ENCODE results near the gene GRAMD4.

GRAMD4 gene, protein sequence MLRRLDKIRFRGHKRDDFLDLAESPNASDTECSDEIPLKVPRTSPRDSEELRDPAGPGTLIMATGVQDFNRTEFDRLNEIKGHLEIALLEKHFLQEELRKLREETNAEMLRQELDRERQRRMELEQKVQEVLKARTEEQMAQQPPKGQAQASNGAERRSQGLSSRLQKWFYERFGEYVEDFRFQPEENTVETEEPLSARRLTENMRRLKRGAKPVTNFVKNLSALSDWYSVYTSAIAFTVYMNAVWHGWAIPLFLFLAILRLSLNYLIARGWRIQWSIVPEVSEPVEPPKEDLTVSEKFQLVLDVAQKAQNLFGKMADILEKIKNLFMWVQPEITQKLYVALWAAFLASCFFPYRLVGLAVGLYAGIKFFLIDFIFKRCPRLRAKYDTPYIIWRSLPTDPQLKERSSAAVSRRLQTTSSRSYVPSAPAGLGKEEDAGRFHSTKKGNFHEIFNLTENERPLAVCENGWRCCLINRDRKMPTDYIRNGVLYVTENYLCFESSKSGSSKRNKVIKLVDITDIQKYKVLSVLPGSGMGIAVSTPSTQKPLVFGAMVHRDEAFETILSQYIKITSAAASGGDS

DNA sequence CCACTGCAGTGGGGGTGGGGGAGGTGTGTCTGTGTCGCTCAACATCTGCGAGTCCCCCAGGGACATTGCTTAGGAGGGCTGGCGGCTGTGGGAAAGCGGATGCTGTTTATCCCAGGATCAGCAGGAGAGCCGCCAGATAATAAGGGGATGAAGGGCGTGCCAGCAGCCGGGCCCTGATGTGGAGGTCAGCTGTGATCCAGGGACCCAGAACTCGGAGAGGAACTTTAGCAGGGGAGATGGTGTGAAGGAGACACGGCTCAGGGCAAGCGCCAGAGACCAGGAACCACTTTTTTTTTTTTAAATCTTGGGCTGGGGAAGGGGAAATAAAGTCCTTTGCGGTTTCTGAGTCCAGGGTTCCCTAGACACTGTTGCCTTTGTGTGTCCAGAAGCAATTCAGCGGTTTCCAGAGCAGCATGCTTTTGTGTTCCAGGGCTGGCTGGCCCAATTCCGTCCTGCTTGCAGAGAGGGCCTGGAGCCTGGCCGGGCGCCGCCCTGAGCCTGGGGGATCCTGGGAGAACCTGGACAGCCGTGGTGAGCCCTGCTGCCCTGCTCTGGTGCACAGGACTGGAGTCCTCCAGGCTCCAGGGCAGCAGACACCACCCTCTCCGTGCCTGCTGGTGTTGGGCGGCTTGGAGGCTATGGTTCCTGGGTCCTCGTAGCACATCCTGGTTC lies at the start of gene GRAMD4:
TSS of gene GRAMD4 (plus strand) at position 557 of the 672 bp plus-strand sequence. CDS start 6,414 bp downstream, outside the sequence.
- no peak for DNase-seq (ENCODE audit: low read depth)

DNA sequence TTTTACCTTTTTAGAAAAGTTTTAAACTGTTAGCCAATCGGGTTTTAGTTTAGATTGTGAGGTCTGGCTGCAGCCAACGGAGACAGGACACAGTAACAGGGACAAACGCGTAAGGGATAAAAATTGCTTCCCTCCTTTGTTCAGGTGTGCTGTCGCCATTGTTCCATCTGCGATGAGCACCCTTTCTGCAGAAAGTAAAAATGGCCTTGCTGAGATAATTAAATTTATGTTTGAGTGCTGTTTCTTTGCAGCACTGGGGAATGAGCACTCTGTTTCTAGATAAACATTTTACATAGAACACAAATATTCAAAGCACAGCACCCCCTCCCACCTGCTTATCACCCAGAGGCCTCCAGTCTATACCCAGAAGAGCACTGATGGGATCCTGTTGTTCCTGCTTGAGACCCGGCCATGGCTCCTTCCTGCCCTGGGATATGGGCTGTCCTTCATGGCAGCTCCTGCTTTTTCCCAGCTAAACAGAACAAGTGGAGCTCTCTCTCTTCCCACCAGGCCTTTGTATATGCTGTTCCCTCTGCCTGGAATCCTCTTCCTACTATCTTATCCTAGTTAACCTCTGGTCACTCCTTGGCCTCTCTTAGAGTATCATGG lies 48.4 kb upstream of the GRAMD4 start:
- DNase-seq (ENCODE audit: low read depth): no peak

DNA sequence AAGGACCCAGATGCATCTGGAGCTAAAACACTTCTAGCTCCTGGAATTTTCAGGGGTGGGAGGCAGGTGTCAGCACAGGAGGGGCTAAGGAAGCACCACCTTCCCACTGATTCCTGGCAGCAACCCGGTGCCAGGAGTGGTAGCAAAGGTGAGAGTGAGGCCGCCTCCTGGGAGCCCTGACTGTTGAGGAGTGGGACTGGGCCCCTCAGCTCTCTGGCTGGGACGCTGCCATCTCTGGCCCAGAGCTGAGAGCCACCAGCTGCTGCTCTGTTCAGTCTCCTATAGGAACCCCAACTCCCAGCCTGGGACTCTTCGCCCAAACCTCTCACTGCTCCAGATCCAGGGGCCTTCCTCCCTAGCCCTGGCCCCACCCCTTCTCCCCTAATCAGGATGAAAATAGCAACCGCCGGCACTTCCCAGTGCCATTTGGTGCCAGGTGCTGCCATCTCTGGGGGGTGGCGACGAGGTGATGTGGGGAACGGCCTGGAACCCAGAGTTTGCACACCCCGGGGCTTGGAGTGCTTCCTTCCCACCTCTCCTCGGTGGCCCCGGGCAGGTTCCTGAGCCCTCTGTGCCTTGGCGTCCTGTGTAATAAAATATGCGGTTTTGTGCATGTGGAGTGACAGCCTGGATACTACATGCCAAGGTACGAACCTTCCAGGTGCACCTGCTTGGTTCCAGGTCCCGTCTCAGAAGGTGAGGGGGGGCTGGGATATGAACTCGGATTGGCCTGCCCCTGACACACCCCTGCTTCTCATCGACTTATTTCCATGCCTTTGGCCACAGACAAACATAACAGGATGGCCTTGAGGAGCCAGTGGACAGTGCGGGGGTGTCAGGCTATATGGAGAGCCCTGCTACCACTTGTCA lies 47.0 kb upstream of the GRAMD4 start:
- DNase-seq (ENCODE audit: low read depth): no peak

DNA sequence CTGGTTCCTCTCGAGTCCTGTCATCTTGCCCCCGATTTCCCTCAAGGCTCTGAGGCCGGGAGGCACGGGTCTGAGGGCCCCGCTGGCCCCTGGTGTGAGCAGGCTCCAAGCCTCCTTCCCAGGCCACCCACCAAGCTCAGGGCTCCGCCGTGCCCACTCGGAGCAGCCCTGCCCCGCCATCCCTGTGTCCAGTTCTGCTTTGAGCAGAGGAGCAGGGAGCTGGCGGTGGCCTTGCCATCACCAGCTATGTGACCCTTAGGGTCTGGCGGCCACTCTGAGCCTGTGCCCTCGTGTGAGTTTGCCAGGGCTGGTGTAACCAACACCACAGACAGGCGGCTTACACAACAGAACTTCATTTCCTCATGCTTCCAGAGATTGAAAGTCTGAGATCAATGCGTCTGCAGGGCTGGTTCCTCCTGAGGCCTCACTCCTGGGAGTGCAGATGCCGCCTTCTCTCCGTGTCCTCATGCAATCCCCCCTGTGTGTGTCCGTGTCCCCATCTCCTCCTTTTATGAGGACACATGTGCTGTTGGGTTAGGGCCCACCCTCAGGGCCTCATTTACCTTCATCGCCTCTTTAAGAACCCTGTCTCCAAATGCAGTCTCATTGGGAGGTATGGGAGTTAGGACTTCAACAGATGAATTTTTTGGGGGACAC lies 46.3 kb upstream of the GRAMD4 start:
- DNase-seq (ENCODE audit: low read depth): no peak

DNA sequence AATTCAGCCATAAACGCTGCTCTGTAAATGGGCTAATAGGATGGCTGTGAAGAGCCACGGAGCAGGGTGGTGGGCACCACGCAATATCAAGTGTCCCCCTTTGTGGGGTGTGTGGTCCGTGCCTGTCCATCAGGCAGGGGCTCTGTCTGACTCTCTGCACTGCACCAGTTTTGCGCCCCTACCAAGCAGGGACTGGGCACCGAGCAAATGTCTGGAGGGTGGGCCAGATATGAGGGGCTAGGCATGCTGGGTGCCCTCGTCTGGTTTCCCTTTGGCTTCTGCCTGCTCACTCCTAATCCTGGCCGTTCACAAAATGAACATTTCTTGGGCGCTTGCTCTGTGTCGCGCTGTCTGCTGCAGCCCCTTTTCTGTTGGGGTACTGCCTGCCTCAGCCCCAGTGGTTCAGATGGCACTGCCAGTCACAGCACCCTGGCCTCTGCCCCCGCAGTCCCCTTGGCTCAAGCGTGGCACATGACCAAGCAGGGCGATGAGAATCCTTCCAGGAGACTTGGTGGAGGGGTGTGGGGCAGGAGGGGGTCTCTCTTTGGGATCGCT lies 45.7 kb upstream of the GRAMD4 start:
- DNase-seq (ENCODE audit: low read depth): no peak

DNA sequence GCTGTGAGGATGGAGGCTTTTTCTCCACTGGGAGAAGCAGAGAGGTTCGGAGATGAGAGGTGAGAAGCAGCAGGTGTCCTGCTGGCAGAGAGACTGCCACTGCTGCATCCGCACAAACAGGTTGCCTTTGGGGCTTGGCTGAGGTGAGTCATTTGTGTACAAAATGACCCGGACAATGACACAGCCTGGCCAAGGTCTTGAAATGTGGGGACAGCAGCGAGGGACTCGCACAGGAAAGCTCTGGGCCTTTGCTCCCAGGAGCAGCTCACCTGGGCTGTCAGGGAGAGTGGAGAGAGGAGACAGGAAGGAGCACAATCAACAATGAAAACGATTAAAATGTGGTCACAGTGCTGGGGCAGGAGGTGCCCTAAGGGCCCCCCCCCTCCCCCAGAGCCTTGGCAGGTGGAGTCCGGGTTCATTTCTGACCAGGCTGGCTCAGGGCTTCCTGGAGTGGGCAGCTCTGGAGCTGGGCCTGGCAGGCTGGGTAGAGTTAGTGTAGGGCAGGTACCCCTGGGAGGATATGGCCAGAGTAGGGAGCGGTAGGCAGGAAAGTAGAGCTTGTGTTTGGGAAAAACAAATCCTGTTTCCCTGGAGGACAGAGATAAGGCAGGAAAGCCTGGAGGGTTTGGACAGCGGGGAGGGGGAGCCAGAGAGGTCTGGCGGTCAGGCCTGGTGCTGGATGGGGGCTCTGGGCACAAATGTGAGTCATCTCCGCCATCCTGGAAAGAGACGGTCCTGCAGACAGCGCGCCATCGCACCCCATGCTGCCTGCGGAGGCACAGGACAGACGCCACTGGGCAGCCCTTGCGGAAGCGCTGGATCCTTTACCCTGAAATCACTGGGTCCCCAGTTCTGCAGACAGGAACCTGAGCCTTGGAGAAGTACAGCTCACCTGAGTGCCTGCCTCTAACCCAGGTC lies 44.9 kb upstream of the GRAMD4 start:
- DNase-seq (ENCODE audit: low read depth): no peak

DNA sequence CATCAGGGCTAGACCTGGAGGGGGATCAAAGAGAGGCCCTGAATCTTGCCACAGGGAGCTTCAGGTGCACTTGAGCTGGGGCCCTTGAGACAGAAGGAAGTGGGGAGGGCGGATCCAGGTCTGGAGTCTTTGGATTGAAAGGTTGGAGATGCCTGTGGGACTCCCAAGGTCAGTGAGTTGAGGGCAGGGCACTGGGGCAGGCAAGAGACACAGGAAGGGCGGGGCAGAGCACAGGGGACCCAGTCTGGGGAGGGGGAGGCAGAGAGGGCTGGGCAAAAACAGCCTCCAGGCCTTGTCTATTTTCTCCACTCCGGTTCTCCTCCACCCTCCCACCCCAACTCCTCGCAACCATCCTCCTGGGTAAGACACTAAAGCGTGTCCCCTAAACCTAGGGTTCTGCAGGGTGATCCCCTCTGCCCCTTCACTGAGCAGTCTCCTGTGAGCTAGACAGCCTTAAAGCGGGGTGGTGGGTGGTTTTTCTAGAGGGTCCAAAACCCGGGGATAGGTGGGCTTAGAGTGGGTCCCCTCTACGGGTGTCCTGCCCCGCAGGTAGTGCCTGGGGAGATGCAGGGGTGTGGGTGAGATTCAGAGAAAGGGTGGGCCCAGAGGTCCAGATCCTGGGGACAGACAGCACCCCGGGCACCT lies 44.2 kb upstream of the GRAMD4 start:
- DNase-seq (ENCODE audit: low read depth): no peak

DNA sequence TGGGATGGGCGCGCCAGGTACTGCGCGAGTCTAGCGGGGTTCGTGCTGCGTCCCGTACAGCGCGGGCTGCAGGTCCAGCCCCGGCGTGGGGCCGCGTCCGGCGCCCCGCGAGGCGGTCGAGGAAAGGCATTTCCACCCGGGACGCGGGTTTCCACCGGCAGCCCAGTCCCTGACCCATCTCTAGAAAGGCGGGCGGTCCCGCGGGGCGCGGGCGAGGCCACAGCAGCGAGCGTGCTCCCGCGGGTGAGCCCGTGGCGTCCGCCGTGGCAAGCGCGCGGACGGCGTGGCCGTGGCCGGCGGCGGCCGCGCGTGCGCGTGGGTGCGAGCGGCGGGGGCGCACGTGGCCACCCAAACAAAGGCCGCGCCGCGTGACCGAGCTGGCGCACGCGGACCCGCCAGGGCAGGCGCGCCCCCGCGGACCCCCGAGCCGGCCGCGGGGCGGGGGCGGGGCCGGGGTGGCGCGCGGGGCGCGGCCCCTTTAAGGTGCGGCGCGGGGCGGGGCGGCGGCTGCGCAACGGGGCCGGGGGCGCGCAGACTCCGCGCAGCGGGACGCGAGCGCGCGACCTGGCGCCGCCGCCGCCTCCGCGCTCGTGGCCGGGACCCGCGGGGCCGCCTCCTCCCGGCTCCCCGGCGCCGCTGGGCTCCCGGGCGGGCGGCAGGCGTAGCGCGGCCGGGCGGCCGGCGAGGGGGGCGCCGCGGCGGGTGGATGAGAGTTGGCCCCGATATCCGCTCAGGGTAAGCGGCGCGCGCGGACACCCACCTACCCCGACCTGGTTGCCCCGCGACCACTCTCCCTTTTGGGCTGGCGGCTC lies 43.4 kb upstream of the GRAMD4 start:
- DNase-seq (ENCODE audit: low read depth): peak; percentile 23

DNA sequence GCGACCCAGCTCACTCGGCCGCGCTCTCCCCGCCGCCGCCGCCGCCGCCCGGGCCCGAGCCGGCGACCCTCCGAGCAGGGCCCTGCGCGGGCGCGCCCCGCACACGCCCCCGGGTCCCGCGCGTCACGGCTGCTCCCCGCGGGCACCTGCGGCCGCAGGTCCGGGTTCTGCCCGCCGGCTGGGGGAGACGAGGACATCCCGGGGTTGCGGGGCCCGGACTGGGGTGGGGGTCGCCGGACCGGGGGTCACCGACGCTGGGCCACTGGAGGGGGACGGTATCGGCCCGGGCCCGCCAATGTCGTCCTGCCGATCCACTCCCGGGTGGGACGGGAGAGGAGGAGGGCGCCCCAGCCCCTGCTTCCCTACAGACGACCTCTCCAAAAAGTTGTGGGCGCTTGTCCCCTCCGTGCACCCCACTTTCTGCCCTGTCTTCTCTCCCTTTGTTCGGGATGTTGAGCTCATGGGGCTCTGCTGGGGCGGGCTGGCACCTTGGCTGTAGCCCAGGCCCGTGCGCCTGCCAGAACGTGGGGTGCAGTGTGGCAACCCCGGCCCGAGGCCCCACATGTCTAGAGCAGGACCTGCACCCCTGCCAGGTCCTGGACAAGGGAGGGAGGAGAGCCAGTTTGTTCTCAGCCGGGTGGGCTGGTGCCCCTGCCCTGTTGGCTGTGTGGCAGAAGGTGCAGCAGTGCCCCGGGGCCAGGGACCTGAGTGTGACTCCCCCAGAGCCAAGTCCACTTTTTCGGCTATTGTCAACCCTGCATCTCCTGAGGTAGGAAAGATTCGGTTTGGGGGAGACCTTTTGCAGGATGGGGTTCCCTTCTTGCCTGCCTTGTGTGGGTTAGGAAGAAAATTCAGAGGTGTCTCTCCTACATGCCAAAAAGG lies 42.6 kb upstream of the GRAMD4 start:
- no peak for DNase-seq (ENCODE audit: low read depth)

DNA sequence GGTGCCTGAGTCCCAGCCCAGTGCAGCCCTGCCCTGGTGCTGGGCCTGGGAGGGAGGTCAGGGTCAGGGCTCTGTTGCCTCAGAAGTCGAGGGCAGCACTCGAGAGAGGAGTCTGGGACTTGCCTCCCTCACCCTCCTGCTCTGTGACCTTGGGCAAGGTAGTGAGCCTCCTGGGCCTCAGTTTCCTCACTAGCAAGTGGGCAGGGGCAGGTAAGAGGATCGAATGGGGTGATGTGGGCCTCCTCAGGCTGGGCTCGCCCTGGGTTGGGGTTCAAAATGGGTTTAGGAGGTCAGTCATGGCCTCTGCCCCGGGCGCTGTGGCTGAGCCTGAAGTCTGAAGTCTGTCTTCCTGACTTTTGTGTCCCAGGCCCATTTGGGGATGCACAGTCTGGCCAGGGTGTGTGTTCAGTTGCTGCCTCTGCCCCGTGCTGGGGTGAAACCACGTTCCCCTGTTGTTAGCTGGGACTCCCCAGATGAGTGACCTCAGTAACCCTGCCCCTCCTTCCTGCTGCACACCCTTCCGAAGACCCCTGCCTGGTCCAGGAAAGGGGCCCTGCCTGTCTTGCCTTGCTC lies 41.8 kb upstream of the GRAMD4 start:
- DNase-seq (ENCODE audit: low read depth): no peak

DNA sequence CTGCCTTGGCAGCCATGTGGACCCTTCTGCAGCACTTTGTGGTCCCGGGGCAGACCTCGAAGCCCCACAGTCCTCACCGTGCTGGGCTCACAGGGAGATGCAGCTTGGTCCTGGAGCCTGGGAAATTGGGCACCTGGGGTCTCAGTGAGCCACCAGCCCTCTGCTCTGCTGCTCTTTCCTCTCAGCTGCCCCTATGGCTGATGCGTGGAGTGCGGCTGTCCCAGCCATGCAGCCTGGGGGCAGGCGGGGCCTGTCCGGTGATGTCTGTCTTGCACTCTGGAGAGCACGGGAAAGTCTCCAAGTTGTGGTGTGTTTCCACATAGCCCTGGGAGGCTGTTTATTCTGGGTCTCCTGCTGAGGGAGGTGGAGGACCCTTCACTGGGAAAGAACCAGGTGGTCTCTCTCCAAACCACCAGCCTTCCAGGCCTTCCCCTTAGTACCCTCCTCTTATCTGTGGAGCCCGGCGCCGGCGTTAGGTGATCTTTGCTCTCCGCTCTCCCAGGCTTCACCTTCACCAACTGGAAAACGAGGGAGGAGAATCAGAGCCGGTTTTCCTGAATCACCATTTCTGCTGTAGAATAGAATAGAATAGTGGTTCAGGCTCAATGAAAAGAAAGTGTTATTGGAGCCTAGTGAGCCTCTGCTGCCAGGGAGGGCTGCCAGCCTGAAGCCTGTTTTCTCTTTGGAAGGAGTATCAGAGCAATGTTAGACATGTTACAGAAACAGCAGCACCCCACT lies 41.2 kb upstream of the GRAMD4 start:
- DNase-seq (ENCODE audit: low read depth): no peak

DNA sequence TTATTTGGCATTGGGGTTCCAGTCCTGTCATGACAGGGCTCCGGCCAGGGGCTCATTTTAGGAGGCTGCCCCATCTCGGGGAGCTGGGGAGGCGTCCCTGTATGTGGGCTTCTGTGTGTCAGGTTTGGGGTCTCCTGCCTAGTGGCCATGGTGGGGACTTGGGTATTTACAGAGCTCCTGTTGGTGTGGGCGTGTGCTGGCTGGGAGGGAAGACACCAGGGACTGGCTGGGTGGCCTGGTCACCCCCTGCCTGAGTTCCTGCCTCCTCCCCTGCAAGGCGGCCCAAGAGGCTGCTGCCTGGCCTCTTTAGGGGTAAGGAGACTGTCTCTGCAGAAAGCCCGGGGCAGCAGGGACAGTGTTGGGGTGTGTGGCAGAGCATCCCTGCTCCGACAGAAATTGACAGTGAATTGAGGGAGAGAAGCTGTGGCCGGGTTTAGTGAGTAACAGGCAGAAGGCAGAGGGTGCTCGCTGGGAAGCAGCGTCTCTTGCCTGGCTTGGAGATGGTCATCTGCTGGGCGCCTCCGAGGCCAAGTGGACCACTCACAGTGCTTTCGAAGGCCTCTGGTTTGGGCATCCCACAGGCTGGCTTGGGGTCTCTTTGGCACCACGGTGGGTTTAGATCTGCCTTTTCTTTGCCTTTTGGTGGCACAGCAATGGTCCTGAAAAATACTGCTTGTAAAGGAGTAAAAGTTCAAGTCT lies 40.3 kb upstream of the GRAMD4 start:
- DNase-seq (ENCODE audit: low read depth): no peak

DNA sequence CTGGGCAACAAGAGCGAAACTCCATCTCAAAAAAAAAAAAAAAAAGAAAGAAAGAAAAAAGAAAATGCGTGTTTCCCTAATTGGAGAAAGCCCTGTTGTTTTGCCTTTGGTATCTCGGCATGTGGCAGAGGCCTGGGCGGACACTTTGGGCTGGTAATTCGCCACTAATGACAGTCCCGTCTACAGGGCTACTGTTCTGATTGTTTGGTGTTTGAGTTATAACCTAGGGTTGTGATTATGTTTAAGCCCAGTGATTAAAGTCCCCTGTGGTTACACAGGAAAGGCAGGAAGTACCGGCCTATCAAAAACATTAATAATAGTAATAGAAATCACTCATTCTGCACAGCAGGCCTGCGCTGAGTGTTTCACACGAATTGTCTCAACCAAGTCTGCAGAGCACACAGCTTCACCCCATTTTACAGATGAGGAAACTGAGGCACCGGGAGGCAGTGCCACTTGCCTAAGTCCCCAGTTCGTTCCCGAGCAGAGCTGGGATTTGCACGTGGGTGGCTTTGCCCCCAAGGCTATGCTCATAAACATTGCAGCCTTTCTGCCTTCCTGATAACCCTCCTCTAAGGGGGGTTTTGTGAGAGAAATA lies 39.1 kb upstream of the GRAMD4 start:
- DNase-seq (ENCODE audit: low read depth): no peak

DNA sequence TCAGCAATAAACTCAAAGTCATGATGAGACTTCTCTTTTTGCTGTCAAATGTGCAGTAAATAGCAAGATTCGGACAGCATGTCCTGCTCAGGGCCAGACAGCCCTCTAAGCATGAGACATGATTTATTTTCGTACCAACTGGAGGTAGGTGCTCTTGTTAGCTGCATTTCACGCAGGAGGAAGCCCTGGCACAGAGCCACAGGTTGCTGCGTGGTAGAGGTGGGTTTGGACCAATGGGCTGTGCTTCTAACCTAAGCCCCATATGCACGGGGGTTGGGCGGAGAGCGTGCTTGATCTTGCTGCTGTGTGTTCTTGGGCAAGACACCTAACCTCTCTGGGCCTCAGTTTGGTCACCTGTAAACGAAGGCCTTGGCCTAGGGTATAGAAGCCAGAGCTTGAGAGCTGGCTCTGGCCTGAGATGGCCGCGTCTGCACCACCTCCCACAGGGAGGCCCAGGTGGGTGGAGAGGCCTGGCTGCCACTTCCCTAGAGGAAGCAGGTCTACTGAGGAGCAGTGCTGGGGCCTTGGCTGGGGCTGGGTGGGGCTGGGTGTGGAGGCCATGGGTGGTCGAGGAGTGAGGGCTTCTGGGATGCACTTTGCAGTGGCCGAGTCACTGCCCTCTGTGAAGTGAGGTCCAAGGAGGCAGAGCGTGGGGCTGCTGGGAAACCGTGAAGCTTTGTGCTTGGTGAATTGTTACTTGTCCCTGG lies 38.5 kb upstream of the GRAMD4 start:
- no peak for DNase-seq (ENCODE audit: low read depth)
